ENCODE data around the gene SLC13A5.

Gene SLC13A5

DNA sequence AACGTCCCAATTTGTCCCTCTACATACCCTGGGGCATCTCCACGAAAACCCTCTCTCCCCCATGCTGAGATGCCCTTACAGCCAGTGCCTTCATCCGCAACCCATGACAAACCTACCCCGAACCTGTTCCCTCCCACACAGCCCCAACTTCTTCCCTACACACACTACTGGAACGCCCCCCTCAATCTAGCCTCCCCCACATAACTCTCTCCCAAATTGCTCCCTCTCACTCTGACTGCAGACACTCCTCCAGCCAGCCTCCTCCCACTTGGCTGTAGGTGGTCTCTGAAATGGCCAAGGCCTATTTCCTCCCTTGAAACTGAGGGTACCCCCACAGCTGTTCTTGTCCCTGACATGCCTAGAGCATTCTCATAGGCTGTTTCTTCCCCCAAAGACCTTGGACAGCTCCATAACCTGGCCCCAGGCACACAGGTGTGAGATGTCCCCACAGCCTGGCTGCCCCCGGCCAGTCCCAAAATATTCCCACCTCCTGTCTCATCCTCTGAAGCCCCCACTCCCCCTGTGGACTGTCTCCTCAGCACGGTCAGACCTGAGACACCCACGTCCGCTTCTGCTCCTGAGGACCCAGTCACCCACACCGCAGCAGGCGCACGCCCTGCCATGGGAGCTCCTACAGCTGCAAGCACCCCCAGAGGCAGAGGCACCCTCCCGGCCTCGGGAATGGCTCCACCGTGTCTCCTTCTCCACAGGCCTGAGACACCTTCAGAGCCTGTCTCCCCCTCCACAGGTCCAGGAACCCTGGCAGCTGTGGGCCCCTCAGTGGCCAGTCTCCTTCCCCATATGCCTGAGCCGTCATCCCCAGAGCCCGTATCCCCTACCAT lies 76.3 kb downstream of the SLC13A5 start:
- no peak for DNase-seq

DNA sequence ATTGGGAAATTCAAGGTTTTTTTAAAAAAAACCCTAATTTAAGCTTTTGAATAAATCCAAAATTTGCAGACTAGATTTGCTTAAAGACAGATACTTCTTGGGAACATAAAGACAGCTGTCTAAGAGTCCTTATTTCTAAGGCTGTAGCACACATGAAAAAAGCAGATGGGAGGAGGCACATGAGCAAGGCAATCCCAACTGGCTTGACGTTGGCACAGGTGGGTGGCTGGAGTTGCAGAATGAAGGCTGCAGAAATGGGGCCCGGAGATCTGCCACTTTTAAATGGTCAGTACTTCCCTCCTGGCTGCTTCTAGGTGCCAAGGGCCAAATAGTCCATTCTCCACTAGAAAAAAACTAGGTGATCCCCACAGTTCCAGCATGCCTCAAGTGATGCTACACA lies 77.1 kb downstream of the SLC13A5 start:
- DNase-seq = no peak
